ENCODE results near the gene DDX1.
A peak's percentile ranks its signal among the peaks of the same experiment; 100 is the strongest.

DDX1 gene

GRCh38 chr2:15633043-15633970 is 41.6 kb downstream of the DDX1 start:
- H3K27ac ChIP-seq = no peak overlapping the region
- TF ChIP-seq ZFX (IDR thresholded peaks at IDR 0.05; ENCODE audit: borderline replicate concordance) (no peak), CTCF (IDR thresholded peaks at IDR 0.05) (no peak)

GRCh38 chr2:15633971-15634346 is 42.3 kb downstream of the DDX1 start:
- H3K27ac ChIP-seq = no peak overlapping the region
- TF ChIP-seq CTCF (IDR thresholded peaks at IDR 0.05) (no peak), ZFX (IDR thresholded peaks at IDR 0.05; ENCODE audit: borderline replicate concordance) (no peak)

- no peak overlapping the region for H3K27ac ChIP-seq
- TF ChIP-seq CTCF (IDR thresholded peaks at IDR 0.05) = no peak
- no peak for TF ChIP-seq ZFX (IDR thresholded peaks at IDR 0.05; ENCODE audit: borderline replicate concordance)
Measured at GRCh38 chr2:15634846-15635490, 43.3 kb downstream of the DDX1 start.

GRCh38 chr2:15636972-15637785 is 45.5 kb downstream of the DDX1 start:
- H3K27ac ChIP-seq = no peak overlapping the region

GRCh38 chr2:15638720-15639119 is 47.1 kb downstream of the DDX1 start:
- TF ChIP-seq ZFX (IDR thresholded peaks at IDR 0.05; ENCODE audit: borderline replicate concordance) (no peak), CTCF (IDR thresholded peaks at IDR 0.05) (no peak)
- no peak overlapping the region for H3K27ac ChIP-seq

More at GRCh38 chr2:15636972-15637785, 45.5 kb downstream of the DDX1 start:
- no peak for TF ChIP-seq ZFX (IDR thresholded peaks at IDR 0.05; ENCODE audit: borderline replicate concordance)
- peak; percentile 82 for TF ChIP-seq CTCF (IDR thresholded peaks at IDR 0.05)

- no peak for TF ChIP-seq CTCF (IDR thresholded peaks at IDR 0.05)
- TF ChIP-seq ZFX (IDR thresholded peaks at IDR 0.05; ENCODE audit: borderline replicate concordance) = no peak
- no peak overlapping the region for H3K27ac ChIP-seq
Measured at GRCh38 chr2:15639323-15640251, 47.9 kb downstream of the DDX1 start.
